OCI-LY3 (cell line): ENCODE measurements around the gene CNTNAP2.

Experiments used
- EZH2phosphoT487 ChIP-seq: fragments of 200-600 bp; shearing (Covaris generic); IDR thresholded peaks from 2 replicates; pipeline ENCODE4 v1.6.1; 2018; ENCODE audit warnings: antibody characterized with exemption, mixed run types, low read depth
- TF ChIP-seq, protein P1 (sequence below): fragments of 200-600, 300-600 bp; sonication (generic); IDR thresholded peaks from 2 replicates; pipeline ENCODE4 v1.5.1; 2014; ENCODE audit warnings: antibody characterized with exemption, low read length, low read depth

DNA sequence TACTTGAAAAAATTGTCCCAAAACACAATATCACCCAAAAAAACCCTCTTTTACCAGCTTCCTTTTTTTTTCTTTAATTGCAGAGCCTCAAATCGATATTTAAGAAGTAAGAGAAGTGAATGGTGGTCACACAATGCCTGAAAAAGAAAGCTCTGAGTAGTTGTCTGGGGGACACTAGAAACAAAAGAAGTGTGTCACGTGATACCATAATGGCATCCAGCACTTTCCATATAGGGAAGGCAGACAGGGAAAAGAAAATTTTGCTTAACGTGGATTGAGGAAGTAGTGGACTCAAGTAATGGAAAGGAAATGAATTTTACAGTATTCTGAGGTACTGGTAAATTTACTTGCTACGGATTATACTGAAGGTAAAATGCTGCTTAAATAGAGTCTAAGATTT, 1708.1 kb downstream of the CNTNAP2 start:
- TF ChIP-seq, protein P1, sequence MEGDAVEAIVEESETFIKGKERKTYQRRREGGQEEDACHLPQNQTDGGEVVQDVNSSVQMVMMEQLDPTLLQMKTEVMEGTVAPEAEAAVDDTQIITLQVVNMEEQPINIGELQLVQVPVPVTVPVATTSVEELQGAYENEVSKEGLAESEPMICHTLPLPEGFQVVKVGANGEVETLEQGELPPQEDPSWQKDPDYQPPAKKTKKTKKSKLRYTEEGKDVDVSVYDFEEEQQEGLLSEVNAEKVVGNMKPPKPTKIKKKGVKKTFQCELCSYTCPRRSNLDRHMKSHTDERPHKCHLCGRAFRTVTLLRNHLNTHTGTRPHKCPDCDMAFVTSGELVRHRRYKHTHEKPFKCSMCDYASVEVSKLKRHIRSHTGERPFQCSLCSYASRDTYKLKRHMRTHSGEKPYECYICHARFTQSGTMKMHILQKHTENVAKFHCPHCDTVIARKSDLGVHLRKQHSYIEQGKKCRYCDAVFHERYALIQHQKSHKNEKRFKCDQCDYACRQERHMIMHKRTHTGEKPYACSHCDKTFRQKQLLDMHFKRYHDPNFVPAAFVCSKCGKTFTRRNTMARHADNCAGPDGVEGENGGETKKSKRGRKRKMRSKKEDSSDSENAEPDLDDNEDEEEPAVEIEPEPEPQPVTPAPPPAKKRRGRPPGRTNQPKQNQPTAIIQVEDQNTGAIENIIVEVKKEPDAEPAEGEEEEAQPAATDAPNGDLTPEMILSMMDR = no peak
- TF ChIP-seq EZH2phosphoT487 = no peak
